MCF 10A (cell line): Measurements from ENCODE around the gene ANKRD27. TPM values are rescaled to one million over a fixed set of nuclear protein-coding genes. Genes with fewer than 3 reads are reported as not detected.

Experiments
- Bru-seq: library from RNA; stranded (reverse); fragments of 400-500 nt; gene quantifications from one replicate; lab custom pipeline; 2021; lab: Mats Ljungman, UMichigan
- BruChase-seq, 2 experiments: library from RNA; stranded (reverse); fragments of 400-500 nt; gene quantifications; one replicate each; lab custom pipeline; 2021; lab: Mats Ljungman, UMichigan
- BruUV-seq: library from RNA; stranded (reverse); fragments of 400-500 nt; replicated peaks from 2 replicates; lab custom pipeline; 2021; lab: Mats Ljungman, UMichigan
- CTCF ChIA-PET: fragments of 300-600 bp; sonication (Branson Sonifier 250); formaldehyde crosslinking; extraction: SDS; loops from one replicate; lab custom pipeline; 2021; ENCODE audit warnings: antibody characterized with exemption, inconsistent platforms; lab: Yijun Ruan, JAX
- POLR2A ChIA-PET: fragments of 300-600, 350-650 bp; sonication (Branson Sonifier 250); formaldehyde crosslinking; extraction: SDS; loops from one replicate; lab custom pipeline; 2020; ENCODE audit warnings: antibody characterized with exemption, inconsistent platforms; lab: Yijun Ruan, JAX
- DNase-seq: peaks from one replicate; pipeline ENCODE4 v3.0.0-alpha.2; 2018; ENCODE audit not compliant: unreplicated experiment
- H3K27ac Mint-ChIP-seq: one replicate; pipeline ENCODE4 v1.8.0; 2022; ENCODE audit warnings: mild to moderate bottlenecking, low read depth, mixed read lengths; ENCODE audit not compliant: unreplicated experiment
- H3K27me3 Mint-ChIP-seq: one replicate; pipeline ENCODE4 v1.8.0; 2022; ENCODE audit warnings: mixed read lengths; ENCODE audit not compliant: insufficient read depth, unreplicated experiment
- H3K36me3 Mint-ChIP-seq: one replicate; pipeline ENCODE4 v1.8.0; 2022; ENCODE audit warnings: mild to moderate bottlenecking, moderate library complexity, mixed read lengths; ENCODE audit not compliant: insufficient read depth, unreplicated experiment
- H3K4me1 Mint-ChIP-seq: one replicate; pipeline ENCODE4 v1.8.0; 2022; ENCODE audit warnings: mixed read lengths; ENCODE audit not compliant: insufficient read depth, unreplicated experiment
- H3K4me3 Mint-ChIP-seq: one replicate; pipeline ENCODE4 v1.8.0; 2022; ENCODE audit warnings: mild to moderate bottlenecking, moderate library complexity, mixed read lengths; ENCODE audit not compliant: unreplicated experiment
- H3K9me3 Mint-ChIP-seq: one replicate; pipeline ENCODE4 v1.8.0; 2022; ENCODE audit warnings: mixed read lengths; ENCODE audit not compliant: unreplicated experiment
- CTCF ChIP-seq: fragments of 200-600 bp; IDR thresholded peaks from one replicate; pipeline ENCODE4 v1.8.0; 2022; ENCODE audit warnings: antibody characterized with exemption, mild to moderate bottlenecking; ENCODE audit not compliant: unreplicated experiment
- intact Hi-C: fragments of 100-400 bp; cut with micrococcal nuclease; formaldehyde crosslinking; loops from 2 replicates; pipeline ENCODE4 v1.14.1; 2022
- long read RNA-seq: library from polyadenylated mRNA; stranded (forward); transcript quantifications from one replicate; pipeline ENCODE4 v2.0.0, GENCODE V29; 2022
- total RNA-seq: library from RNA; stranded (reverse); gene quantifications from 2 replicates; pipeline ENCODE4 v1.2.3, GENCODE V29; 2022

ANKRD27 gene
- total RNA-seq (28.4 and 30.1 TPM in 2 replicates), Bru-seq, nascent RNA (percentile 55 among the genes with signal in this experiment), BruChase-seq, experiment 1, labeled RNA remaining after a 6-hour chase (percentile 69 among the genes with signal in this experiment), BruChase-seq, experiment 2, labeled RNA remaining after a 2-hour chase (percentile 61 among the genes with signal in this experiment)
- long read RNA-seq, full-length matches to known transcripts: 80 of 127 reads
- long read RNA-seq, partial matches to known transcripts: 10 of 127 reads
- long read RNA-seq, other reads (novel, unspliced or antisense): 37 of 127 reads

GRCh38 chr19:32674931-32675719 lies at the start of gene ANKRD27:
Gene ANKRD27 (minus strand): TSS chr19:32675180. CDS start chr19:32659015, 16,165 bp downstream.
- peak; percentile 99 for DNase-seq
- Mint-ChIP-seq H3K4me3 (peak within 1 kb of the TSS; percentile 84), H3K4me1 (peaks cover 11% of the 10 kb centered on the region), H3K9me3 (no peaks in the 10 kb centered on the region), H3K27me3 (no peaks in the 10 kb centered on the region), H3K36me3 (no peaks in the 10 kb centered on the region), H3K27ac (peak within 1 kb of the TSS; percentile 67)
- ChIA-PET POLR2A (interaction anchor here (0.6 to 3.3 kb wide), 5 partner anchors 8 to 703 kb away, joined by 3 to 24 read pairs (median 3); partner anchors contain the start of gene NUDT19), CTCF (interaction anchor here (0.5 to 0.6 kb wide), 4 partner anchors 15 to 81 kb away, joined by 3 to 4 read pairs (median 3); no protein-coding TSS in a partner anchor)
- intact Hi-C loops: loop anchor here (2.0 kb wide), 1 partner anchor 16 kb away; the partner anchor contains the start of gene NUDT19
- no TSS peak for BruUV-seq
- TF ChIP-seq CTCF: no peak

GRCh38 chr19:32720936-32721250 lies 45.9 kb upstream of the ANKRD27 start:
- Mint-ChIP-seq H3K4me1 (no peaks in the 10 kb centered on the region), H3K27ac (no peak overlapping the region), H3K27me3 (no peaks in the 10 kb centered on the region), H3K9me3 (no peaks in the 10 kb centered on the region), H3K36me3 (peaks cover 8% of the 10 kb centered on the region), H3K4me3 (no peak overlapping the region)
- intact Hi-C loops: no loop called here
- no TSS peak for BruUV-seq
- no peak for DNase-seq
- no peak for TF ChIP-seq CTCF
- ChIA-PET CTCF (no interaction called here), POLR2A (no interaction called here)

GRCh38 chr19:32720216-32720935 lies 45.4 kb upstream of the ANKRD27 start:
- CTCF ChIA-PET: no interaction called here
- Mint-ChIP-seq H3K27me3 (no peaks in the 10 kb centered on the region), H3K4me1 (no peaks in the 10 kb centered on the region), H3K4me3 (no peak overlapping the region), H3K36me3 (peaks cover 10% of the 10 kb centered on the region), H3K9me3 (no peaks in the 10 kb centered on the region), H3K27ac (no peak overlapping the region)
- no TSS peak for BruUV-seq
- POLR2A ChIA-PET: no interaction called here
- no peak for DNase-seq
- intact Hi-C loops: no loop called here
- no peak for TF ChIP-seq CTCF

- intact Hi-C loops: no loop called here
- ChIA-PET CTCF (no interaction called here), POLR2A (no interaction called here)
- Mint-ChIP-seq H3K9me3 (no peaks in the 10 kb centered on the region), H3K27ac (no peak within 1 kb of the TSS), H3K4me3 (no peak within 1 kb of the TSS), H3K4me1 (no peaks in the 10 kb centered on the region), H3K36me3 (peaks cover 16% of the 10 kb centered on the region), H3K27me3 (no peaks in the 10 kb centered on the region)
- no peak for DNase-seq
- BruUV-seq: no TSS peak
- no peak for TF ChIP-seq CTCF
These were observed 44.7 kb upstream of the ANKRD27 start, which contains the start of gene TDRD12 for GRCh38 chr19:32719611-32720059. Gene TDRD12 (plus strand): TSS chr19:32719767. CDS start chr19:32720073, 306 bp downstream.
